ENCODE data around the gene RENBP. TPM values are rescaled to one million over a fixed set of nuclear protein-coding genes. Genes with fewer than 3 reads are reported as not detected.

Gene RENBP
- total RNA-seq, 1 donor from 2014 or later: 4.2 TPM

DNA sequence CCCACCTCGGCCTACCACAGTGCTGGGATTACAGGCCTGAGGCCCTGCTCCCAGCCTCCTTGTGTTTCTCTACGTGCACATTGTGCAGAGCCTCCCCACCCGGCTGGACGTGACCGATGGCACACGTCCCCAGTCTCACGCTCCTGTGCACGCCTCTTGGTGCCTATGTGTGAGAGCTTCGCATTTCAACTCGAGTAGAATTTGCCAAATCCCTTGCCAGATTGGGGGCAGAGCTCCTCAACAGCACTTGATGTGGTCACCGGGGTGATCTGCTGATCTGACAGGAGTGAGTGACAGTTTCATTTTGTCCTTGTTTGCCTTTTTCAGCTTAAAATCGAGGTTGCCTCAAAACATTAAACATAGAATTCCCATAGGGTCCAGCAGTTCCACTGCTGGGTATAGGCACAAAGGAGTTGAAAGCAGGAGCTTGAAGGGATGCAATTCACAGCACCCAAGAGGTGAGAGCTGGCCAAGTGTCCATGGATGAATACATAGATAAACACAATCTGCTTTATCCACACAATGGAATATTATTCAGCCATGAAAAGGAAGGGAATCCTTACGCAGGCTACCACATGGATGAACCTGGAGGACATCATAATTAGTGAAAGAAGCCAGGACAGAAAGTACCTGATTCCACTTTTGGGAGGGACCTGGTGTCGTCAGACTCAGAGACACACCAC, 45.7 kb upstream of the RENBP start:
- Histone ChIP-seq H3K9me3 (no peaks in the 10 kb centered on the region), H3K4me1 (peaks cover 2% of the 10 kb centered on the region), H3K4me3 (no peak overlapping the region), H3K27me3 (no peaks in the 10 kb centered on the region), H3K27ac (no peak overlapping the region), H3K36me3 (no peaks in the 10 kb centered on the region)
- TF ChIP-seq POLR2AphosphoS5 (IDR thresholded peaks at IDR 0.05; ENCODE audit: insufficient read depth in 1 of 2, low read depth in 1 of 2): no peak
- TF ChIP-seq, protein P1, sequence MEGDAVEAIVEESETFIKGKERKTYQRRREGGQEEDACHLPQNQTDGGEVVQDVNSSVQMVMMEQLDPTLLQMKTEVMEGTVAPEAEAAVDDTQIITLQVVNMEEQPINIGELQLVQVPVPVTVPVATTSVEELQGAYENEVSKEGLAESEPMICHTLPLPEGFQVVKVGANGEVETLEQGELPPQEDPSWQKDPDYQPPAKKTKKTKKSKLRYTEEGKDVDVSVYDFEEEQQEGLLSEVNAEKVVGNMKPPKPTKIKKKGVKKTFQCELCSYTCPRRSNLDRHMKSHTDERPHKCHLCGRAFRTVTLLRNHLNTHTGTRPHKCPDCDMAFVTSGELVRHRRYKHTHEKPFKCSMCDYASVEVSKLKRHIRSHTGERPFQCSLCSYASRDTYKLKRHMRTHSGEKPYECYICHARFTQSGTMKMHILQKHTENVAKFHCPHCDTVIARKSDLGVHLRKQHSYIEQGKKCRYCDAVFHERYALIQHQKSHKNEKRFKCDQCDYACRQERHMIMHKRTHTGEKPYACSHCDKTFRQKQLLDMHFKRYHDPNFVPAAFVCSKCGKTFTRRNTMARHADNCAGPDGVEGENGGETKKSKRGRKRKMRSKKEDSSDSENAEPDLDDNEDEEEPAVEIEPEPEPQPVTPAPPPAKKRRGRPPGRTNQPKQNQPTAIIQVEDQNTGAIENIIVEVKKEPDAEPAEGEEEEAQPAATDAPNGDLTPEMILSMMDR (IDR thresholded peaks at IDR 0.05): no peak
- no peak for TF ChIP-seq POLR2A (IDR thresholded peaks at IDR 0.05)
- DNase-seq (ENCODE audit: extremely low spot score in 2 of 2): no peak
- intact Hi-C loops (cut with DNase I): no loop called here

DNA sequence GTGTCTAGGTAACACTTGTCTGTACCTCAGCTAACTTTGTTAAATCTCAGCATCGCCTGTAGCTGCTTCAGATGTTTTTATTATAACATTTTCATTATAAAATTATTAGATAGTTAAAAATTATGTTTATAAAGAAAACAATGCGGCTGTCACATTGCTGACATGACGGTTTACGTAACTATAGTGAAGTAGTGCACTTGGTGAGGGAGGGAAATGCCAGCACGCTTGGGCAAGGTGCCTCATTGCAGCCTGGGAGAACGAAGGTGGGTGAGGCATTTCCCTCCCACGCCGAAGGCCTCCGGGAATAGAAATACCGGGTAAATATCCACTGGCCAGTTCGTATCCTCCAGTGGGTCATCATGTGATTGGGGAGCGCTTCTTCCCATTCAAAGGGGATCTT, 44.0 kb upstream of the RENBP start:
- no peak for TF ChIP-seq POLR2AphosphoS5 (IDR thresholded peaks at IDR 0.05; ENCODE audit: insufficient read depth in 1 of 2, low read depth in 1 of 2)
- TF ChIP-seq, protein P1 (IDR thresholded peaks at IDR 0.05): no peak
- TF ChIP-seq POLR2A (IDR thresholded peaks at IDR 0.05): no peak
- peaks cover 13% of the 10 kb centered on the region for H3K4me1 ChIP-seq
- H3K9me3 ChIP-seq: no peaks in the 10 kb centered on the region
- DNase-seq (ENCODE audit: extremely low spot score in 2 of 2): no peak
- H3K27me3 ChIP-seq: no peaks in the 10 kb centered on the region
- intact Hi-C loops (cut with DNase I): no loop called here
- H3K27ac ChIP-seq: no peak overlapping the region
- H3K4me3 ChIP-seq: no peak overlapping the region
- no peaks in the 10 kb centered on the region for H3K36me3 ChIP-seq

DNA sequence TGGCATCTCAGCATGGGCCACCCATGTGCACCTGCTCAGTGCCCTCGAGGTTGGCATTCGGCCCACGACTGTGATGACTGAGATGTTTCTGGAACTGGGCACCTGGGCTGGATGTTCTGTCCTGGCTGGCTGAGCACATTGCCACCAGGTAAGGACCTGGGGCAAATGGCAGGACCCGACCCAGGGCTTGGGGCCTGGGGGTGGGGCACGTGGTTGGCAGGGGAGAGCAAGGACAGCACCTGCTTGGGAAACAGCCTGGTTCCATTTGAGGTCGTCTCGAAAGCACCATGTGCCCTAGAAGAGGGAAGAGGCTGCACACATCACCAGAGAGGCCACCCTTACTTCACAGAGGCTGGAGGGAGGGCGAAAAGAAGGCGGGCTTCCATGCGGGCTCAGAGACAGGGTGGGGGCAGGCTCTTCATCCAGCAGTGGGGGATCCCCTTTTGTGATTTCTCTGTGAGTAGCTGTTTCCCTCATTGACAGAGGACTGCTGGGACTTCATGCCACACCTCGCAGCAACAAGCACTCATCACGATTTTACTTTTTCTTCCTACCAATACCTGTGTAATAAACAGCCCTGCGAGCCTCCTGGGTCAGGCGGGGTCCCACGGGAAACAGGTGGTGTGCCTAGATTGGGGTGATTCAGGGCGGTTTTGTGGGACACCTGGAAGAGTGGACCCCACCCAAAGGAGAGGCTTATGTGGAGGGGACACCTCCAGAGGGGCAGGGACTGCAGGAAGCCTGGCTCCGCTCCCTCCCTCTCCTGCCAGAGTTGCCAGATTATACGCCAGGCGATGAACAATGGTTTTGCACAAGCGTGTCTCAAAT, 40.1 kb upstream of the RENBP start:
- no peak overlapping the region for H3K4me3 ChIP-seq
- H3K27me3 ChIP-seq: no peaks in the 10 kb centered on the region
- peak overlapping the region; percentile 68 for H3K27ac ChIP-seq
- no peak for DNase-seq (ENCODE audit: extremely low spot score in 2 of 2)
- intact Hi-C loops (cut with DNase I): no loop called here
- no peaks in the 10 kb centered on the region for H3K36me3 ChIP-seq
- H3K4me1 ChIP-seq: peaks cover 13% of the 10 kb centered on the region
- H3K9me3 ChIP-seq: no peaks in the 10 kb centered on the region
- TF ChIP-seq, protein P1 (IDR thresholded peaks at IDR 0.05): no peak
- TF ChIP-seq POLR2AphosphoS5 (IDR thresholded peaks at IDR 0.05; ENCODE audit: insufficient read depth in 1 of 2, low read depth in 1 of 2) (no peak), POLR2A (IDR thresholded peaks at IDR 0.05) (no peak)

DNA sequence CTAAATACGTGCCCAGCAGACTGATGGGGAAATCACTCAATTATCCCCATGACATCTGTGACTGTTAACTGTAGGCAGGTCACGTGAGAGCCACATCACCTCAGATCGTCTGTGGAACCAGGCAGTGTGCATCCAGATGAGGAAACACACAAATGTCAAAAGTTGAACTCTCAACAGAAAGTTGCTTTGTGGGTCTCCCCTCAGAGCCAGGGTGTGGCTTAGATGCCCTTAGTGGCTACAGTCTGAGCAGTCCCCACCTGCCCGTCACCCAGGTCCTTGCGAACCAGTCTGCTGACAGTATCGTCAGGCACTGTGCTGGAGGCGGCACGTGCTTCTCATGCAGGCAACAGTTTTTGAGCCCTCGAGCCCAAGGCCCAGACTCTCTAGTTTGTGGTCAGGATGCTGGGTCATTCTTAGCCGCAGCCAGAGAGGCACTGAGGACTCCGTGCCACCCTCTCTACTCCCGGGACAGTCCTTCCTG, 38.9 kb upstream of the RENBP start:
- Histone ChIP-seq H3K4me1 (peaks cover 13% of the 10 kb centered on the region), H3K36me3 (no peaks in the 10 kb centered on the region), H3K27ac (no peak overlapping the region), H3K4me3 (no peak overlapping the region), H3K9me3 (no peaks in the 10 kb centered on the region), H3K27me3 (no peaks in the 10 kb centered on the region)
- intact Hi-C loops (cut with DNase I): no loop called here
- DNase-seq (ENCODE audit: extremely low spot score in 2 of 2): no peak
- TF ChIP-seq, protein P1 (IDR thresholded peaks at IDR 0.05): no peak
- no peak for TF ChIP-seq POLR2A (IDR thresholded peaks at IDR 0.05)
- no peak for TF ChIP-seq POLR2AphosphoS5 (IDR thresholded peaks at IDR 0.05; ENCODE audit: insufficient read depth in 1 of 2, low read depth in 1 of 2)
